ENCODE measurements around the gene SLC5A12.

SLC5A12 gene

GRCh38 chr11:26721948-26722475 lies at the start of gene SLC5A12:
Gene SLC5A12 (minus strand): TSS chr11:26722060. CDS start chr11:26721714, 346 bp downstream.
- no peak for DNase-seq (ENCODE audit: low read depth)

GRCh38 chr11:26769027-26769426 lies 47.2 kb upstream of the SLC5A12 start:
- DNase-seq (ENCODE audit: low read depth), result no peak

- DNase-seq (ENCODE audit: low read depth), result no peak
Observed at GRCh38 chr11:26767060-26767459, 45.2 kb upstream of the SLC5A12 start.

- no peak for DNase-seq (ENCODE audit: low read depth)
Observed at GRCh38 chr11:26765323-26765722, 43.5 kb upstream of the SLC5A12 start.

- DNase-seq (ENCODE audit: low read depth), result no peak
Observed at GRCh38 chr11:26764825-26765224, 43.0 kb upstream of the SLC5A12 start.

- no peak for DNase-seq (ENCODE audit: low read depth)
Observed at GRCh38 chr11:26764315-26764714, 42.5 kb upstream of the SLC5A12 start.

- DNase-seq (ENCODE audit: low read depth), result no peak
Observed at GRCh38 chr11:26762089-26762488, 40.2 kb upstream of the SLC5A12 start.

GRCh38 chr11:26761361-26761809 lies 39.5 kb upstream of the SLC5A12 start:
- no peak for DNase-seq (ENCODE audit: low read depth)

GRCh38 chr11:26757995-26758394 lies 36.1 kb upstream of the SLC5A12 start:
- no peak for DNase-seq (ENCODE audit: low read depth)

- DNase-seq (ENCODE audit: low read depth), result no peak
Observed at GRCh38 chr11:26755762-26756161, 33.9 kb upstream of the SLC5A12 start.

GRCh38 chr11:26753723-26754504 lies 32.1 kb upstream of the SLC5A12 start:
- peak; percentile 77 for DNase-seq (ENCODE audit: low read depth)

- no peak for DNase-seq (ENCODE audit: low read depth)
Observed at GRCh38 chr11:26749927-26750326, 28.1 kb upstream of the SLC5A12 start.

- DNase-seq (ENCODE audit: low read depth), result no peak
Observed at GRCh38 chr11:26743622-26744021, 21.8 kb upstream of the SLC5A12 start.

GRCh38 chr11:26742966-26743365 lies 21.1 kb upstream of the SLC5A12 start:
- DNase-seq (ENCODE audit: low read depth), result no peak

GRCh38 chr11:26741036-26741435 lies 19.2 kb upstream of the SLC5A12 start:
- DNase-seq (ENCODE audit: low read depth), result peak; percentile 82

- DNase-seq (ENCODE audit: low read depth), result no peak
Observed at GRCh38 chr11:26739366-26740073, 17.7 kb upstream of the SLC5A12 start.

- DNase-seq (ENCODE audit: low read depth), result no peak
Observed at GRCh38 chr11:26734691-26735090, 12.8 kb upstream of the SLC5A12 start.

- DNase-seq (ENCODE audit: low read depth), result no peak
Observed at GRCh38 chr11:26731084-26731456, 9.2 kb upstream of the SLC5A12 start.

- no peak for DNase-seq (ENCODE audit: low read depth)
Observed at GRCh38 chr11:26730414-26731083, 8.7 kb upstream of the SLC5A12 start.

- no peak for DNase-seq (ENCODE audit: low read depth)
Observed at GRCh38 chr11:26729284-26729683, 7.4 kb upstream of the SLC5A12 start.

GRCh38 chr11:26726960-26727359 lies 5.1 kb upstream of the SLC5A12 start:
- DNase-seq (ENCODE audit: low read depth), result no peak

GRCh38 chr11:26719998-26720397 lies 1.9 kb downstream of the SLC5A12 start:
- DNase-seq (ENCODE audit: low read depth), result no peak
